ENCODE results near the gene MORN4.
"Not testable (repeated sequence)": the region's sequence is repeated elsewhere in the genome, so short reads cannot be mapped to it uniquely, and the experiment has no call there.

Gene MORN4

DNA sequence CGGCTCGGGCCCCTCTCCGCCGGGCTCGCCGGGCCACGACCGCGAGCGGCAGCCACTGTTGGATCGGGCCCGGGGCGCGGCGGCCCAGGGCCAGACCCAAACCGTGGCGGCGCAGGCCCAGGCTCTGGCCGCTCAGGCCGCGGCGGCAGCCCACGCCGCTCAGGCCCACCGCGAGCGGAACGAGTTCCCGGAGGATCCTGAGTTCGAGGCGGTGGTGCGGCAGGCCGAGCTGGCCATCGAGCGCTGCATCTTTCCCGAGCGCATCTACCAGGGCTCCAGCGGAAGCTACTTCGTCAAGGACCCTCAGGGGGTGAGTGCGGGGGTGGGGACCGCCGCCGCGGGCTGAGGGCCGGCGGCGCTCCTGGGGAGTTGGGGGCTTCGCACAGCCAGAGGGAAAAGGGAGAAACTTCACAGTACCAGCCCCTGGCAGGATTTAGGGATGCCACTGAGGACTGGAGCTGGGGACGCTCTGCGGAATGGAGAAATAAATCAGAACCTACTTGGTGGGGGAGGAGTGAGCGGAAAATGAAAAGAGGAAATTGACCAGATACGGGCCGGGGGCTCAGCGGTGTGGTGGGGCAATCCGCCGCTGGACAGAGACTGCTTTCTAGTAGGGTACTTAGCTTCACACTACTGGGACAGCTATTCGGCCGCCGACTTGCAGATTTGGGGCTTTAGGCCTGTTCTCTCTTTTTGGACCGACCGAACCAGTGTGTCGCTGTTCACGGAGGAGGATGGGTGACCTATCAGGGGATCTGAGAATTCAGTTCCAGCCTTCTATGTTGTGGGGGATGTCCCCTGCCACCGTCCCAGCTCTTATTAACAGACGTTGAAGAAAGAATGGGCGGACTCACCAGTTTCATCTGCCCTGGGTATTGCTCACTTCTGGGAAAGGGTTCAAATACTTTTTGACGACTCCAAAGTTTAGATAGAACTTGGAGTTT, 7.8 kb upstream of the MORN4 start:
- DNase-seq (ENCODE audit: low spot score) = peak; percentile 81
- Histone ChIP-seq H3K27ac (peak overlapping the region; percentile 82 to 97), H3K4me3 (peak overlapping the region; percentile 99)
- TF ChIP-seq, protein P1, sequence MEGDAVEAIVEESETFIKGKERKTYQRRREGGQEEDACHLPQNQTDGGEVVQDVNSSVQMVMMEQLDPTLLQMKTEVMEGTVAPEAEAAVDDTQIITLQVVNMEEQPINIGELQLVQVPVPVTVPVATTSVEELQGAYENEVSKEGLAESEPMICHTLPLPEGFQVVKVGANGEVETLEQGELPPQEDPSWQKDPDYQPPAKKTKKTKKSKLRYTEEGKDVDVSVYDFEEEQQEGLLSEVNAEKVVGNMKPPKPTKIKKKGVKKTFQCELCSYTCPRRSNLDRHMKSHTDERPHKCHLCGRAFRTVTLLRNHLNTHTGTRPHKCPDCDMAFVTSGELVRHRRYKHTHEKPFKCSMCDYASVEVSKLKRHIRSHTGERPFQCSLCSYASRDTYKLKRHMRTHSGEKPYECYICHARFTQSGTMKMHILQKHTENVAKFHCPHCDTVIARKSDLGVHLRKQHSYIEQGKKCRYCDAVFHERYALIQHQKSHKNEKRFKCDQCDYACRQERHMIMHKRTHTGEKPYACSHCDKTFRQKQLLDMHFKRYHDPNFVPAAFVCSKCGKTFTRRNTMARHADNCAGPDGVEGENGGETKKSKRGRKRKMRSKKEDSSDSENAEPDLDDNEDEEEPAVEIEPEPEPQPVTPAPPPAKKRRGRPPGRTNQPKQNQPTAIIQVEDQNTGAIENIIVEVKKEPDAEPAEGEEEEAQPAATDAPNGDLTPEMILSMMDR (IDR thresholded peaks at IDR 0.05) = no peak

DNA sequence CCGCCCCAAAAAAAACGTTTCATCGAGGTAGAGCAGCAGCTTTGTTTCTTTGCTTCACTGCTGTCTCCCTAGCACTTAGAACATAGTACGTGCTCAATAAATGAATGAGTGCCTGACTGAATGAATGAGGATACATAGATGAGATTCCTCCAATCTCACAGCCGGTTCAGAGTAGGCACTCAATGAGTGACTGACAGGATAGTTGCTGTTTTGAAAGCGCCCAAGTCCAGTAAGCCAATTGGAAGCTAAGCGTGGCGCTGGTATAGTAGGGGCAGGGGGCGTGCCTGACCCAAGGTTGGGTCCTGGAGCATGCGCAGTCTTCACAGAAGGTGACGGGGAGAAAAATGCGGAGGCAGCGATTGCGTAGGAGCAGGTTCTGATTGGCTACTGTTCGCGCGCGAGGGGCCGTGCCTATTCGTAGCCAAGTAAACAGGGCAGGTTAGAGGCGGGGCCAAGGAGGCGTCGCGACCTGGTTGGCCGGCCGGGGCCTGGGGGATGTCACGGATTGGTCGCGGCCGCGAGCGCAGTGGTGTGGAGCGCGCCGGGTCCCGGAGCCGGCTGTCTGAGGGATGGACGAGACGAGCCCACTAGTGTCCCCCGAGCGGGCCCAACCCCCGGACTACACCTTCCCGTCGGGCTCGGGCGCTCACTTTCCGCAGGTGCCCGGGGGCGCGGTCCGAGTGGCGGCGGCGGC, 7.0 kb upstream of the MORN4 start, which contains the start of gene PI4K2A:
Gene PI4K2A (plus strand): TSS at position 498 of the 694 bp plus-strand sequence. CDS start 72 bp downstream, at position 570.
- peak; percentile 99 for DNase-seq (ENCODE audit: low spot score)
- Histone ChIP-seq H3K4me3 (peak within 1 kb of the TSS; percentile 99), H3K27ac (peak within 1 kb of the TSS; percentile 82 to 97)
- TF ChIP-seq, protein P1 (IDR thresholded peaks at IDR 0.05) = no peak

DNA sequence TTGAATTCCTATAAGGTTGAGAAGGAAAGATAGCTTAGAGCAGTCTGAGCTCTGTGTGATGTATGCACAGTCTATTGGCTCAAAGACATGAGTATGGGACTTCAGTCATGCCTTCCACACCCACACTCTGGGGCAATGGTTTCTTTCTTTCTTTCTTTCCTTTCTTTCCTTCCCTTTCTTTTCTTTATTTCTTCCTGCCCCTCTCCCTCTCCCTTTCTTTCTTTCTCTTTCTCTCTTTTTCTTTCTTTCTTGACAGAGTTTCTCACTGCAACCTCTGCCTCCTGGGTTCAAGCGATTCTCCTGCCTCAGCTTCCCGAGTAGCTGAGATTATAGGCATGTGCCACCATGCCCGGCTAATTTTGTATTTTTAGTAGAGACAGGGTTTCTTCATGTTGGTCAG, 5.8 kb upstream of the MORN4 start:
- H3K4me3 ChIP-seq; H3K27ac ChIP-seq; DNase-seq (ENCODE audit: low spot score): not testable (repeated sequence)

DNA sequence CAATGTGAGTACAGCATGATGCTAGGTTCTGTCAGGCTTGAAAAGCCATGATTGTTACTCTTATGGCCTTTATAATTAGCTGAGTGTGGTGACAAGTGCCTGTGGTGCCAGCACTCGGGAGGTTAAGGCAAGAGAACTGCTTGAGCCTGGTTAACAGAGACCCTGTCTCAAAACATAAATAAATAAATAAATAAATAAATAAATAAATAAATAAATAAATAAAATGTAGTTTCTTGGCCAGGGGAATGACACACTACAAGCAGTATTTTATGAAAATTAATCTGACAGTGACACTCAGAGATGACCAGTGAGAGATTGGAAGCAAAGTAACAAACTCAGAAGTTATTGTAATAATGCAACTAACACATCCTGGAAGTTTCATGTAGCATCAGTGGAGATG, 2.3 kb upstream of the MORN4 start:
- TF ChIP-seq, protein P1 (IDR thresholded peaks at IDR 0.05) = no peak
- no peak overlapping the region for H3K4me3 ChIP-seq
- H3K27ac ChIP-seq = no peak overlapping the region
- DNase-seq (ENCODE audit: low spot score) = no peak

DNA sequence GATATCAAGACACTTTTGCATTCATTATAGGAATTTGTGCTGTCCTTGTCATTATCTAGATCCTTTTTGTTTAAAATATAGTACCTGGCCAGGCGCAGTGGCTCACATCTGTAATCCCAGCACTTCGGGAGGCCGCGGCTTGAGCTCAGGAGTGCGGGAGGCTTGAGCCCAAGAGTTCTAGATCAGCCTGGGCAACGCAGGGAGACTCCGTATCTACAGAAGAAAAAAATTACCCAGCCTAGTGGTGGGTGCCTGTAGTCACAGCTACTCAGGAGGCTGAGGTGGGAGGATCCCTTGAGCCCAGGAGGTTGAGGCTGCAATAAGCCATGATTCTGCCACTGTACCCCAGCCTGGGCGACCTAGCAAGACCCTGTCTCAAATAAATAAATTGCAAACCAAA, 621 bp upstream of the MORN4 start:
- peak overlapping the region; percentile 97 for H3K4me3 ChIP-seq
- no peak for DNase-seq (ENCODE audit: low spot score)
- TF ChIP-seq, protein P1 (IDR thresholded peaks at IDR 0.05) = no peak
- peak overlapping the region in 1 of 2 donors; percentile 74 for H3K27ac ChIP-seq

DNA sequence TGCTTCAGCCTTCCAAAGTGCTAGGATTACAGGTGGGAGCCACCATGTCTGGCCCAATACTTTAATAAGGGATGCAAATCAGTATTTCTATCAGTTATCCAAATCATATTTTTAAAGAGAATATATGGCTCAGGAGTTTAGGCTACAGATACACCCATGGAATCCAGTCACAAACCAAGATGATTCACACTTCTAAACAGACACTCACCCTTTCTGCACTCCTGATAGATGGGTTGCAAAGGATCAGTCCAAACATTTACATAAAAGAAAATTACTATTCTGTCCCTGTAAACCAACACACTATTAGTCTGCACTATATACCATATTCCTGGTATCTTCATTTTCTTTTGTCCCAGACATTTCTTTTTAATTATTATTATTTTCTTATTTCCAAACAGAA, 2.2 kb downstream of the MORN4 start:
- TF ChIP-seq, protein P1 (IDR thresholded peaks at IDR 0.05) = no peak
- Histone ChIP-seq H3K4me3 (no peak overlapping the region), H3K27ac (no peak overlapping the region)
- DNase-seq (ENCODE audit: low spot score) = no peak

DNA sequence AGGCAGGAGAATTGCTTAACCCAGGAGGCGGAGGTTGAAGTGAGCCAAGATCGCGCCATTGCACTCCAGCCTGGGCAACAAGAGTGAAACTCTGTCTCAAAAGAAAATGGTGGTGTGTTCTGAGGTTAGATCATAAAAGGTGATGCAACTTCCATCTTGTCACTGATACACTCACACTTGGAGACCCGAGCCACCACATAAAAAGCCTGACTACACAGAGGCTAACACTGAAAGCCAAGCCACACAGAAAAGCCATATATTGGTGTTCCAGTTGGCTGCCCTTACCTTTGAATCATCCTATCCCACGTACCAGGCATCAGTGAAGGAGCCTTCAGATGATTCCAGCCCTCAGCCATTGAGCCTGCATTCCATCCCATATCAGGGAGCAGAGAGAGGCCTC, 4.0 kb downstream of the MORN4 start:
- Histone ChIP-seq H3K27ac (no peak overlapping the region), H3K4me3 (no peak overlapping the region)
- TF ChIP-seq, protein P1 (IDR thresholded peaks at IDR 0.05) = no peak
- no peak for DNase-seq (ENCODE audit: low spot score)

All from coronary artery (tissue), 2 donors.